ENCODE measurements around the gene CMIP. TPM values are rescaled to one million over a fixed set of nuclear protein-coding genes. Genes with fewer than 3 reads are reported as not detected.

Gene CMIP
- polyA plus RNA-seq, 1 experiment = 4.9 TPM

DNA sequence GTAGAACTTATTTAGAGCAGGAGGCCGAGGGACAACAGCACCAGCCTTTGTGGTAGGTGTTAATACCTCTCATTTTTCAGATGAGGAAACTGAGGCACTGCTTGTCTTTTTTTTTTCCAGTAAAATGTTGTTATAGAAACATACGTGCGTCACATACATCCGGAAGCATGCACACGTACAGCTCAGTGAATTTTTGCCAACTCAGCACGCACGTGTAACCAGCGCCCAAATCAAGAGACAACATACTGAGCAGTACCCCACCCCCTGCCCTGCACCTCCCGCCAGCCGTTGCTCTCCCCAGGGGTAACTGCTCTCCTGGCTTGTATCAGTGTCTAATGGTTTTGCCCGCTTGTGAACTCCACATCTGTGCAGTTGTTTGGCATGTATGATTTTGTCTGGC is 92.0 kb downstream of the CMIP start:
- POLR2A ChIA-PET = no interaction called here
- H3K4me3 ChIP-seq (ENCODE audit: low read depth, low read length) = no peak overlapping the region

DNA sequence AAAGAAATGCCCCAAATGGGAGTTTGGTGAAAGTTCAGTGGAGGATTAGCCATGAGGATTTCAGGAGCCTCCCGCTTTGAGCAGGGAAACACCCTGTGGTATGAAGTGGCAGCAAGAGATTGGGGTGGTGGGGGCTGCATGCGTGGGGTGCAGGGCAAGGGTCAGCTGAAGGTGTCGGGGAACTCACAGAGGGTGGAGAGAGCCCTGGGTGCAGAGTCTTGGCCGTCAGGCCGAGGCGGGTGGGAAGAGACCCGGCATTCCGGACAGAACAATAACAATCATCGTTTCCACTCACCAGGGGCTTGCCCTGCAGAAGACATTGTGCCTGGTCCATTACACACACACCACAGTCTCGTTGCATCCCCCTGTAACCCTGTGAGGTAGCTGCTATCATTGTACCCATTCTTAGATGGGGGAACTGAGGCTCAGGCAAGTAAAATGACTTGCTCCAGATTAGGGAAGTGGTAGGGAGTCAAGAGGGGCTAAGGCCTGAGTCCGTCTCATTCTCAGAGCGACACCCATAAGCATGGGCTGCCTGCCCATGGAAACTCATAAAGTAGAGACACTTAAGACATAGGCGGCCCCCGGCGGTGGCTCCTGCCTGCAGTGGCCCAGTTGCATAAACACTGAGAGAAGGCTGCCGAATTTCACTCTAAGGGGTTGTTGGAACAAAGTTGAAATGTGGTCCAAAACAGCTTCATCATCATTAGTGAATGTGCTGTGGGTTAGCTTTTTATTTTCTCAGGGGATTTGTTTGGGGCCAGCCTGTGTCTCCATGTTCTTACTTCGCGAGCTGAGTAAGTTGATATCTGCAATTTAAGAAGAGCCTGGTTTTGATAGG is 93.3 kb downstream of the CMIP start:
- ChIA-PET POLR2A (no interaction called here), CTCF (no interaction called here)
- Histone ChIP-seq H3K27me3 (ENCODE audit: control insufficient read depth, insufficient read depth, low read length) (no peaks in the 10 kb centered on the region), H3K36me3 (ENCODE audit: control insufficient read depth, insufficient read depth, low read length) (no peaks in the 10 kb centered on the region), H3K4me3 (ENCODE audit: low read depth, low read length) (no peak overlapping the region)
- TF ChIP-seq, protein P1, sequence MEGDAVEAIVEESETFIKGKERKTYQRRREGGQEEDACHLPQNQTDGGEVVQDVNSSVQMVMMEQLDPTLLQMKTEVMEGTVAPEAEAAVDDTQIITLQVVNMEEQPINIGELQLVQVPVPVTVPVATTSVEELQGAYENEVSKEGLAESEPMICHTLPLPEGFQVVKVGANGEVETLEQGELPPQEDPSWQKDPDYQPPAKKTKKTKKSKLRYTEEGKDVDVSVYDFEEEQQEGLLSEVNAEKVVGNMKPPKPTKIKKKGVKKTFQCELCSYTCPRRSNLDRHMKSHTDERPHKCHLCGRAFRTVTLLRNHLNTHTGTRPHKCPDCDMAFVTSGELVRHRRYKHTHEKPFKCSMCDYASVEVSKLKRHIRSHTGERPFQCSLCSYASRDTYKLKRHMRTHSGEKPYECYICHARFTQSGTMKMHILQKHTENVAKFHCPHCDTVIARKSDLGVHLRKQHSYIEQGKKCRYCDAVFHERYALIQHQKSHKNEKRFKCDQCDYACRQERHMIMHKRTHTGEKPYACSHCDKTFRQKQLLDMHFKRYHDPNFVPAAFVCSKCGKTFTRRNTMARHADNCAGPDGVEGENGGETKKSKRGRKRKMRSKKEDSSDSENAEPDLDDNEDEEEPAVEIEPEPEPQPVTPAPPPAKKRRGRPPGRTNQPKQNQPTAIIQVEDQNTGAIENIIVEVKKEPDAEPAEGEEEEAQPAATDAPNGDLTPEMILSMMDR (IDR thresholded peaks at IDR 0.05; ENCODE audit: insufficient read depth, low read depth, low read length) = no peak
- no peak for DNase-seq (ENCODE audit: low read depth)

More for the DNA sequence above, 92.0 kb downstream of the CMIP start:
- CTCF ChIA-PET = no interaction called here
- peaks cover 1% of the 10 kb centered on the region; the same call in 1 of the 2 replicates for H3K36me3 ChIP-seq (ENCODE audit: control insufficient read depth, insufficient read depth, low read length)
- TF ChIP-seq, protein P1 (IDR thresholded peaks at IDR 0.05; ENCODE audit: insufficient read depth, low read depth, low read length) = no peak
- no peak for DNase-seq (ENCODE audit: low read depth)
- H3K27me3 ChIP-seq (ENCODE audit: control insufficient read depth, insufficient read depth, low read length) = no peaks in the 10 kb centered on the region

DNA sequence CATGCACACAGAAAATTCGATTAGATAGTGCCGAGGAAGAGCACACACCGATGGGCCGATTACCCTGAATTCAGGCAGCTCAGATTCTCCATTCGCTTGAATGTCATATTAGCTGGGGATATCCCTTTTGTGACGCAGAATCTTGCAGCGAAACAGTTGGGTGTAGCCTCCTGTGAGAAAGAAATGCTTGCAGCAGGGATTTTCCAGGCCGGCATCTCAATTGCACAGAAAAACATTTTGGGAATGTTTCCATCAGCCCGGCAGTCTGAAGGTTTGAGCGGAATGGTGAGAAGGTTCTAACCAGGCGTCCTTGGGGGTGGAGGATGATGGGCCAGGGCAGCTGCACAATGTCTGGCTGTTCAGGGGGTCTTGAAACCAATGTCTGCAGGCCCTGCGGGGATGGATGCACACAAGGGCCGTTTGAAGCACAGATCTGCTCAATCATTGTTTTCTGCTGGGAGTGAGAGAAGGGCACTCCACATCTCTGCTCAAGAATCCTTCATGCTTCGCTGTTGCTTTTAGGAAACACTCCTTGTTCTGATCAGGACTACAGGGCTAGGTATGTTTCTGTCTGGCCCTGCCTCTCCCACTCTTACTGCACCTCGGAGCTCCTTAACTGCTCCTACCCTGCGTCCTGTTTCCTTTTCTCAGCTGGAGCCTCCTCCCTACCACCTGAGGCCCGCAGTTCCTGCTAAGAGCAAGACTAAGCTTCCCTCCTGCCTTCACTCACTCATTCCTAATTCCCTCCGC is 94.6 kb downstream of the CMIP start:
- ChIA-PET CTCF (no interaction called here), POLR2A (no interaction called here)
- Histone ChIP-seq H3K4me3 (ENCODE audit: low read depth, low read length) (no peak overlapping the region), H3K27me3 (ENCODE audit: control insufficient read depth, insufficient read depth, low read length) (no peaks in the 10 kb centered on the region), H3K36me3 (ENCODE audit: control insufficient read depth, insufficient read depth, low read length) (no peaks in the 10 kb centered on the region)
- TF ChIP-seq, protein P1 (IDR thresholded peaks at IDR 0.05; ENCODE audit: insufficient read depth, low read depth, low read length) = no peak
- DNase-seq (ENCODE audit: low read depth) = no peak

DNA sequence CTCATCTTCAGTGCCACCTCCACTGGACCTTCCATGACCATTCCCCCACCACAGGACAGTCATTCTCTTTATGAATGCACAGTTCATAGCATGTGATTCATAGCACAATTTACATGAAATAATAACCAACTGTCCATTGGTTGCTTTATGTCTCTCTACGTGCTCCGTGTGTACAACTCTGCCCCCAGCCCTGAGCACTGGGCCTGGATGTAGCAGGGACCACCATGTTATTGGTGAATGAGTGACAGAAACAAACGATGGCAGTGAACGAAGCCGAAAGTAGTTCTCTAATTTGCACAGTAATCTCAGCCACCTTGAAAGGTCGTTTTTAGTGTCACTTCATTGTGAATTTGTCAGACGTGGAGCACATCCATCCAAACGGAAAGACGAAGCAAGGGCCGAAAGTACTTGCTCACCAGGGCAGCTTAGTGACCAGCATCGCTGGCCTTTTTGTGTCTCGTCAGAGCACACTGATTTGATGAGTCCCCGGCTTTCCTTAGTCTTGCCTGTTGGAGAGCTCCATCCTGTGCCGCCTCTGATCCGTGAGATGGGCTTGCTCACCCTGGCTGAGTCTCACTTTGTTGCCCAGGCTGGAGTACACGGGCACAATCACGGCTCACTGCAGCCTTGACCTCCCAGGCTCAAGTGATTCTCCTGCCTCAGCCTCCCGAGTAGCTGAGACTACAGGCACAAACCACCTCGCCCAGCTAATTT is 95.3 kb downstream of the CMIP start:
- no peak for DNase-seq (ENCODE audit: low read depth)
- Histone ChIP-seq H3K27me3 (ENCODE audit: control insufficient read depth, insufficient read depth, low read length) (no peaks in the 10 kb centered on the region), H3K4me3 (ENCODE audit: low read depth, low read length) (no peak overlapping the region), H3K36me3 (ENCODE audit: control insufficient read depth, insufficient read depth, low read length) (no peaks in the 10 kb centered on the region)
- TF ChIP-seq, protein P1 (IDR thresholded peaks at IDR 0.05; ENCODE audit: insufficient read depth, low read depth, low read length) = no peak
- POLR2A ChIA-PET = no interaction called here
- CTCF ChIA-PET = no interaction called here

DNA sequence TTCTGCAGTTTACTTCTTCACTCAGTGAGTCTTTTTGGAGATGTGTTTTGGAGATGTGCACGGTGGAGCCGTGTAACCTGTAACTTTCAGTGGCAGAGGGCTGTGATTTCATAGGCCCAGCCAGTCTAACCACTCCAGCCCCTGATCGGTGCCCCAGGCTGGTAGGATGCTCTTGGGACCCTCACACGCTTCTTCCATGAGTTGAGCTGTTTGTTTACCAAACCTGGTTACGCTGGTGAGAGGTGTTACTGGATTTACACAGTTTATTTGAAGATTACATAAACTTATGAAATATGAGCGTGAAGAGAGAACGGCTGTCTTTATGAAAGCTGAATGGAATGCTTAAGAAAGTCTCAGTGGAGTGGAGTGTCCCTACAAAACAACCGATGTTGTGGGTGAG is 96.7 kb downstream of the CMIP start:
- Histone ChIP-seq H3K27me3 (ENCODE audit: control insufficient read depth, insufficient read depth, low read length) (no peaks in the 10 kb centered on the region), H3K36me3 (ENCODE audit: control insufficient read depth, insufficient read depth, low read length) (no peaks in the 10 kb centered on the region), H3K4me3 (ENCODE audit: low read depth, low read length) (no peak overlapping the region)
- POLR2A ChIA-PET = no interaction called here
- DNase-seq (ENCODE audit: low read depth) = no peak
- CTCF ChIA-PET = interaction anchor here (0.9 to 1.0 kb wide), 3 partner anchors 15 to 112 kb away, joined by 3 read pairs; no protein-coding TSS in a partner anchor
- TF ChIP-seq, protein P1 (IDR thresholded peaks at IDR 0.05; ENCODE audit: insufficient read depth, low read depth, low read length) = no peak
